NT2/D1 (cell line): ENCODE data around the gene CSRP1.

Experiments
- DNase-seq: peaks from one replicate; pipeline ENCODE4 v3.0.0-alpha.2; 2011; ENCODE audit warnings: low read depth, low spot score
- H3K27me3 ChIP-seq: 2 replicates; pipeline ENCODE4 v1.6.0; 2011; ENCODE audit warnings: mild to moderate bottlenecking; ENCODE audit not compliant: insufficient read length, insufficient read depth
- H3K36me3 ChIP-seq: 2 replicates; pipeline ENCODE4 v1.6.1; 2011; ENCODE audit warnings: mild to moderate bottlenecking, low read length, mixed read lengths; ENCODE audit not compliant: insufficient read depth, insufficient read length
- H3K4me1 ChIP-seq: 2 replicates; pipeline ENCODE4 v1.5.1; 2011; ENCODE audit not compliant: insufficient read depth, insufficient read length
- H3K4me3 ChIP-seq: 2 replicates; pipeline ENCODE4 v1.5.1; 2011; ENCODE audit warnings: low read depth; ENCODE audit not compliant: insufficient read length
- H3K9ac ChIP-seq: 2 replicates; pipeline ENCODE4 v1.6.0; 2011; ENCODE audit warnings: low read depth; ENCODE audit not compliant: insufficient read length
- H3K9me3 ChIP-seq: 2 replicates; pipeline ENCODE4 v1.5.1; 2011; ENCODE audit warnings: mild to moderate bottlenecking, low read length; ENCODE audit not compliant: insufficient read depth
- SUZ12 ChIP-seq: IDR thresholded peaks from 2 replicates; pipeline ENCODE4 v1.6.1; 2011; ENCODE audit not compliant: insufficient read length, insufficient read depth; ENCODE audit errors: extremely low read depth
- YY1 ChIP-seq: IDR thresholded peaks from 2 replicates; pipeline ENCODE4 v1.6.1; 2011; ENCODE audit not compliant: insufficient read length, insufficient read depth
- ZNF274 ChIP-seq: IDR thresholded peaks from 2 replicates; pipeline ENCODE4 v1.6.1; 2011; ENCODE audit warnings: mild to moderate bottlenecking, low read depth, low read length

Gene CSRP1

DNA sequence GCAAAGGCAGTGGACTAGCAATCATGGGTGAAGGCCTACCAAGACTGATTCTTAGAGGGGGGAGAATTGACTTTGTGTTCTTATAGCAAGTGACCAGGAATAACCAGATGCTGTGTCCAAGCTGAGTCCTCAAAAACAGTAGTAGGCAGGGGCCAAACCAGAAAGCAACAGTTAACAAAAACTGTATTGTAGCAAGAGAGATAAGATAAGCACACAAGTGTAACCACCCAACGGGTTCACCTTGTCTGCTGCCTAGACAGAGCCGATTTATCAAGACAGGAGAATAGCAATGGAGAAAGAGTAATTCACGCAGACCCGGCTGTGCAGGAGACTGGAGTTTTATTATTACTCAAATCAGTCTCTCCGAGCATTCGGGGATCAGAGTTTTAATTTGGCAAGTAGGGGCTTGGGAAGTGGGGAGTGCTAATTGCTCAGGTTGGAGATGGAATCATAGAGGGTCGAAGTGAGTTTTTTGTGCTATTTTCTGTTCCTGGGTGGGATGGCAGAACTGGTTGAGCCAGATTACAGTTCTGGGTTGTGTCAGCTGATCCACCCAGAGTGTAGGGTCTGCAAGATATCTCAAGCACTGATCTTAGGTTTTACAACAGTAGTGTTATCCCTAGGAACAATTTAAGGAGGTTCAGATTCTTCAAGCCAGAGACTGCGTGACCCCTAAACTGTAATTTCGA is 8.3 kb upstream of the CSRP1 start:
- Histone ChIP-seq H3K9me3 (no peaks in the 10 kb centered on the region), H3K9ac (no peak overlapping the region), H3K27me3 (no peaks in the 10 kb centered on the region), H3K4me1 (peaks cover 3% of the 10 kb centered on the region), H3K4me3 (no peak overlapping the region), H3K36me3 (no peaks in the 10 kb centered on the region)
- no peak for TF ChIP-seq SUZ12
- no peak for TF ChIP-seq ZNF274
- TF ChIP-seq YY1: no peak
- no peak for DNase-seq

GRCh38 chr1:201514466-201514865 is 7.5 kb upstream of the CSRP1 start:
- Histone ChIP-seq H3K4me3 (no peak overlapping the region), H3K9me3 (no peaks in the 10 kb centered on the region), H3K9ac (no peak overlapping the region), H3K4me1 (peaks cover 3% of the 10 kb centered on the region), H3K27me3 (no peaks in the 10 kb centered on the region), H3K36me3 (no peaks in the 10 kb centered on the region)
- TF ChIP-seq YY1 (no peak), ZNF274 (no peak), SUZ12 (no peak)
- DNase-seq: no peak

GRCh38 chr1:201513498-201514243 is 6.7 kb upstream of the CSRP1 start:
- DNase-seq: no peak
- TF ChIP-seq SUZ12 (no peak), ZNF274 (no peak), YY1 (no peak)
- Histone ChIP-seq H3K36me3 (no peaks in the 10 kb centered on the region), H3K27me3 (no peaks in the 10 kb centered on the region), H3K4me3 (no peak overlapping the region), H3K9me3 (no peaks in the 10 kb centered on the region), H3K9ac (no peak overlapping the region), H3K4me1 (peaks cover 3% of the 10 kb centered on the region)

DNA sequence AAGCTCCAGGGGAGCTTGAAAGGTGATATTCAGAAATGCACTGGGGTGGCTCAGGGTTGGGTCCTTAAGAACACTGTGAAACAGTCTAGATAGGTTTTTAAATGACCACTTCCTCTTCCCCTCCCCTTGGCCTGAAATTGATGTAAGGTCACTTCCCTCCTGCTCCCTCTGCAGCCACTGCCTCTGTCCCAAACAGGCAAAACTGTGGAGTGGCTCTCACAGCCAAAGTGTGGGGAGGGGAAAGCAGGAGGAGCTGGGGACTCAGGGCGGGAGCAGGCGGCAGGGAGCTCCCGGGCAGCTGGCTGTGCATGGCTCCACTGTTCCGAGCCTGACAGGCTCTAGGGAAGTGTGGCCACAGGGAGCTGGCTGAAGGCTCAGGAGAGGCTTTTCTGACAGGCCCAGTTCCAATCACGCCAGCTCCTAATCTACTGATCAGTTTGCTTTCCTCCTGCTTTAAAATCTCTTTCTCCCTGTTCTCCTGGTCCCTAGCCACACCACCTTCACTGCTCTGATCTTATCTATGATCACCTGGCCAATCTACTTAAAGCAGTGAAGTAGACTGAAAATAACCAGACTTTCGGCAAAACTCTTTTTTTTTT is 5.1 kb upstream of the CSRP1 start:
- no peak for DNase-seq
- Histone ChIP-seq H3K4me1 (peaks cover 3% of the 10 kb centered on the region), H3K9ac (peak overlapping the region; percentile 21), H3K9me3 (no peaks in the 10 kb centered on the region), H3K4me3 (no peak overlapping the region), H3K27me3 (peaks cover 4% of the 10 kb centered on the region), H3K36me3 (no peaks in the 10 kb centered on the region)
- TF ChIP-seq ZNF274 (no peak), SUZ12 (no peak), YY1 (no peak)

DNA sequence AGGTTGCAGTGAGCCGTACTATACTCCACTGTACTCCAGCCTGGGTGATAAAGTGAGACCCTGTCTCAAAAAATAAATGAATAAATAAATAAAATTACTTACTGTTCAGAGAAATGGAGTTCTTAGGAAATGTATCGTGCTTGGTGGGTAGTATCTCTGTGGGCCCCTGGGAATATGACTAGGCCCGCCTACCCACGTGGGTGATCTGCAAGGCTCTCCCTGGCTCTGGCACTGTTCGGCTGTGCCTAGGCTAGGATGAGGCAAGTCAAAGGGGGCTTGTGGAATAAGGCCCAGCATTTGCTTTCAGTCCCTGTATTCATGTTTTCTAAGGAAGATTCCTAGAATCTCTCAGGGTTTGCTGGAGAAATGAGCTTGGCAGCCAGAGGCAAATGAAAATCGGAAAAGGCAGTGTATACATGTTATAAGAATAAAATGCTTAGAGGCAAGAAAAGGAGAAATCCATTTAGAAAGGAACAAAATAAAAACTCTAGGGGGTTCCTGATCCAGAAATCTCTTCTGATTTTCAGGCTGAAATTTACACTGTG is 4.5 kb upstream of the CSRP1 start:
- DNase-seq: no peak
- no peak for TF ChIP-seq SUZ12
- TF ChIP-seq ZNF274: no peak
- no peak for TF ChIP-seq YY1
- H3K36me3 ChIP-seq: no peaks in the 10 kb centered on the region
- no peaks in the 10 kb centered on the region for H3K9me3 ChIP-seq
- H3K9ac ChIP-seq: peak overlapping the region; percentile 28
- H3K27me3 ChIP-seq: peaks cover 4% of the 10 kb centered on the region
- no peak overlapping the region for H3K4me3 ChIP-seq
- peaks cover 3% of the 10 kb centered on the region for H3K4me1 ChIP-seq

DNA sequence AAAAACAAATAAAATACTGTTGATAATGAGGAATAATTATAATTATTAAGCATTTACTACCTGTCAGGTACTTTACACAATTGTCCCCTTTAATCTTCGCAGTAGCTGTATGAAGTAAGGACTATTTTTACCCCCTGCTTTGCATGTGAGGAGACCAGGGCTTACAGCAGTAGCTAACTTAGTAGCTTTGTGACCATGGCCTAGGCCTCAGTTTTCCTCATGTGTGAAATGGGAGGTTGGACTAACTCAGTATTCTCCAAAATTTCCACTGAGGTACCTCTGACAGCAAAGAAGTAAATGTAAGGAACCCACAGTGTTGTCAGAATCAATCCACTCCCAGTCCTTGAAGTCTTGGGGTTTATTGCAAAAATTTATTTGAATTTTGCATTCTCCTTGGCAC is 3.8 kb upstream of the CSRP1 start:
- no peak overlapping the region for H3K4me3 ChIP-seq

More for the DNA sequence above, 3.8 kb upstream of the CSRP1 start:
- peaks cover 5% of the 10 kb centered on the region for H3K4me1 ChIP-seq
- H3K9me3 ChIP-seq: no peaks in the 10 kb centered on the region
- H3K27me3 ChIP-seq: peaks cover 4% of the 10 kb centered on the region
- H3K9ac ChIP-seq: no peak overlapping the region
- DNase-seq: no peak
- TF ChIP-seq YY1 (no peak), SUZ12 (no peak), ZNF274 (no peak)
- no peaks in the 10 kb centered on the region for H3K36me3 ChIP-seq
